Stimulated activated CD4-positive, alpha-beta T cell treated with anti-CD3 and anti-CD28 coated beads, TNF-alpha, amount 100 ng/mL, for 24 hours (primary cell): ENCODE results near the gene TNFRSF13B.
"Not testable (repeated sequence)": the region's sequence is repeated elsewhere in the genome, so short reads cannot be mapped to it uniquely, and the experiment has no call there.

ENCODE experiments used
- DNase-seq, 3 experiments: peaks; one replicate each; pipeline ENCODE4 v3.0.0-alpha.2; 2020; ENCODE audit warnings: low read depth in 3 of 3

TNFRSF13B gene

DNA sequence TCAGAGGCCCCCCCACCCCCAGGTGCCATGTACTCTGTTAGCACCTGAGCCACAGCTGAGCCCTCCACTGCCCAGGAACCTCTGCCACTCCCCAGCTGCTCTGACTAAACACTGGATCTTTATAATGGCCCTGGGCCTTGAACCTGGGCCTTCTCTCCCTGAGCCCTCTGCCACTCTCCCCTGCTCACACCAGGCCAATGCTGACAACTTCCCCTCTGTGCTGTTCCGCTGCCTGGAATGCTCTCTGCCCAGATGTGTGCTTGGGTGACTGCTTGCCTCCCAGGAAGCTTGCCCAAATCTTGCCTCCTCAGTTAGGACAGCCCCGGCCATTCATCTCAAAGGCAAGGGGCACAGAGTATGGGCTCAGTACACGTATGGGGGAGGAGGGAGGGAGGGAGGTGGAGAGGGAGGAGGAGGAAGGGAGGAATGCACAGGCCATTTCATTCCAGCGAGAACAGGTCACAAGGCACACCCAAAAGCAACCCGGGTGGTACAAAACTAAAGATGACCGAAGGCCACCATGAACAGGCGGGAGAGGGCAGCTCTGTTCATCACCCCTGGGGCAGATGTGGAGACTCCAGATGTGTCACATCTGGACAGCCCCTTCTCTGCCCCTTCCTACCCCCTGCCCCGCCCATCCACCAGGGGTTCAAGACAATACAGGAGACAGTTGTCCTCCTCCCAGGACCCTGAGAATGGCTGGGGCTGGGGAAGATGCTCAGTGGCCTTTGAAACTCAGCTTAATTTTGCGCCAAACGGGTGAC lies 15.3 kb upstream of the TNFRSF13B start:
- no peak for DNase-seq

- DNase-seq = no peak
These were observed 14.5 kb upstream of the TNFRSF13B start for GRCh38 chr17:16986391-16986790.

- no peak for DNase-seq
These were observed 10.0 kb upstream of the TNFRSF13B start for GRCh38 chr17:16981928-16982327.

GRCh38 chr17:16980813-16981731 lies 9.2 kb upstream of the TNFRSF13B start:
- no peak for DNase-seq

DNA sequence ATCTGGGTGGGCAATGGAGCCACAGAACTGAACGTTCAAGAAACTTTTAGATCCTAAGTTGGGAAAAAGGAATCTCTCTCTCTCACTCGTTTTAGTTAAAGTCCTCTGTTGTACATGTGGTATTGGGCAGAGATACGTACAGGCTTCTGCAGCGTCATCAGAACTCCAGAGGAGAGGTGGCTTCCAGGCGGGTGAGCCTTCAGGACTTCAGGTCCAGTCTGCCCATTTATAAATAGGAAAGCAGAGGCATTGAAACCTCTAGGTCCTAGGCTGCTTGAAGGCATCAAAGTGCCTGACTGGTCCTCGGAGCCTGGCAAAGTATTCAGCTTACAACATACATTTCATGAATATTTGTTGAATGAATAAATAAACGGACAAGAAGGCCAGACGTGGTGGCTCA lies 8.1 kb upstream of the TNFRSF13B start:
- DNase-seq = no peak

DNA sequence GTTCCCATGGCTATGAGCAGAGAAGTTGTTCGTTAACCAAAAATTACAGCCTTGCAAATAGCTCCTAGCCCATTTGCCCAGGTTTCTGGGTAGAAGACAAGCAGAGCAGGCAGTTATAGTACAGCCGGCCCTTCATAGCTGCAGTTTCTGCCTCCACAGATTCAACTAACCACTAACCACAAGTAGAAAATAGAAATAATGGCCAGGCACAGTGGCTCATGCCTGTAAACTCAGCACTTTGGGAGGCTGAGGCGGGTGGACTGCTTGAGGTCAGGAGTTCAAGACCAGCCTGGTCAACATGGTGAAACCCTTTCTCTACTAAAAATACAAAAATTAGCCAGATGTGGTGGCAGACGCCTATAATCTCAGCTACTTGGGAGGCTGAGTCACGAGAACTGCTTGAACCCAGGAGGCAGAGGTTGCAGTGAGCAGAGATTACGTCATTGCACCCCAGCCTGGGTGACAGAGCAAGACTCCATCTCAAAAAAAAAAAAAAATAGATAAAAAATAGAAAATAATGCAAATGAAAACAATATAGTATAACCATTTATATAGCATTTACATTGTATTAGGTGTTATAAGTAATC lies 7.4 kb upstream of the TNFRSF13B start:
- not testable (repeated sequence) for DNase-seq

- DNase-seq = no peak
These were observed 6.0 kb upstream of the TNFRSF13B start for GRCh38 chr17:16977932-16978331.

DNA sequence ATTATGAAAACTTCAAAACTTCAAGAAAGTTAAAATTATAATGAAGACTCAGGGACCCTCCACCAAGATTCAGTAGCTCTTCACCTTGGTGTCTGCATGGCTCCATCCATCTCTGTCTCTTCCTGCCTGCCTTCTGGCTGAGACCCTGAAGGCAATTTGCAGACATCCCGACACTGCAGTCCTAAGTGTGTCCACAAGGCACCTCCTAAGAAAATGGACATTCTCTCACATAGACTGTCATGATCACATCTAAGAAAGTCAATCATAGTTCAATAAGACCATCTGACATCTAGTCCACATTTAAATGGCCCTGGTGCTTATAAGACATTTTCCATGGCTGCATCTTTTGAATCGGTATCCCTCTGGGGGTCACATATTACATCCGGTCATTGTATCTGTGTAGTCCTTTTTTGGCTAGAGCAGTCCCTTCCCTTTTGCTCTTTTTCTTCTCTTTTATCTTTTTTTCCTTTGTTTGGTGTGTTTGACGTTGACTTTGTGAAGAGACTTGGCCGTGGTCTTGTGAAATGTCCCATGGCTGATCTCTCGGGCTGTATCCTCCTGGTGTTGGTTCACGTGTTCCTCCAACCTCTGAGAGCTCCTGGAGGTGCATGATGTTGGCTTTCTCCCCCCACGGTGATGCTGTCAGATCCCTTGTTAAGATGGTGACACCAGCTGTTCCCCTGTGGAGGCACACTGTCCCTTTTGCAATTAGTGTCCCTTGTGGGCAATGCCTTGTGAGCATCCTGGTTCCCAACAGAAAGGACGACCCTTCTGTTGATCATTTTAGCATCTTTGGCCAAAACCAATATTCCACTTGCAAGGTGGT lies 5.0 kb upstream of the TNFRSF13B start:
- DNase-seq = no peak

- DNase-seq = no peak
These were observed 4.1 kb upstream of the TNFRSF13B start for GRCh38 chr17:16975744-16976625.

- no peak for DNase-seq
These were observed 3.3 kb upstream of the TNFRSF13B start for GRCh38 chr17:16975277-16975651.

- DNase-seq = no peak
These were observed 2.8 kb upstream of the TNFRSF13B start for GRCh38 chr17:16974569-16975276.

DNA sequence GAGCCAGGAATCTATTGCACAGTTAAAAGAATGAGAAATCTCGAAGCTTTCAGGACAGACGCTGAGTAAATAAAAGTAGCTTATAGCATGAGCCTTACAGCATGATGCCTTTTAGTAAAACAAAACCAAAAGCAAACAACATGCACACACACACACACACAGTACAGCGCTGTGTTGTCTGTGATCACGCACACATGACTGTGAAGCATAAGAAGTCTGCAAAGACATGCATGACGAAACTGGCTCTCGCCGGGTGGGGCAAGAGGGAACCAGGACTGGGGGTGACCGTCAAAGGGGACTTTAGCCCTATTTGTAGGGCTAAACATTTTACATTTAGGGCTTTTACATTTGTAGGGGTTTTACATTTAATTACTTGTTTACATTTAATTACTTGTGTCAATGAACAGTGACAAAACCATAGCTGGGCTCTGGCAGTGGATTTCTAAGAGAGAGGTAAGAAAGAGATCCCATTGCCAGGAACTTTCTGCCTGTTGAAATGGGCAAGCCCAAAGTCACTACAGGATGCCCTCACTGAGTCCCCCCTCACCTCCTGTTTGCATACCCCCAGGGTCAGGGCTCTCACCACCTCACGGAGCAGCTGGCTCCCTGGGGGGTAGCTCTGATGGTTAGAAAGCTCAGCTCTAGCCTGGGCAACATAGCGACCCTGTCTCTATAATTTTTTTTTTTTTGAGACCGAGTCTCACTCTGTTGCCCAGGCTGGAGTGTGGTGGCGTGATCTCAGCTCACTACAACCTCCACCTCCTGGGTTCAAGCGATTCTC lies 2.0 kb upstream of the TNFRSF13B start:
- DNase-seq = no peak

DNA sequence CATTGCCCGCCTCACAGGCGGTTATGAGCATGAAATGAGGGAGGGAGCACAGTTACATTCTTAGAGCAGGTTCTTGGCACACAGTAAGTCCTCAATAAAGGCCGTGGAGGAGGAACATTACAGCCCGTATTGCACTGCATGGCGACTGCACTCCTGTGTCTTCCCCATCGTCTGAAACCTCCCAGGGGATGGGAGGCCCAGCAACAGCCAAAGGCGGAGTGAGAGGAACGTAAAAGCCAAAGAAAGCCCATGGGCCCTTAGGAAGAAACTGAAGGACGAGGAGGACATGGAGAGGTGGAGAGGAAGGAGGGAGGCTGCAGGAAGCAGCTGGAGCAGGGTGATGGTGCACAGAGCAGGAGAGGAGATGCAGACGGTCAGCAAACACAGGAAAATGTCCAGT lies 1.1 kb upstream of the TNFRSF13B start:
- DNase-seq = not testable (repeated sequence)

DNA sequence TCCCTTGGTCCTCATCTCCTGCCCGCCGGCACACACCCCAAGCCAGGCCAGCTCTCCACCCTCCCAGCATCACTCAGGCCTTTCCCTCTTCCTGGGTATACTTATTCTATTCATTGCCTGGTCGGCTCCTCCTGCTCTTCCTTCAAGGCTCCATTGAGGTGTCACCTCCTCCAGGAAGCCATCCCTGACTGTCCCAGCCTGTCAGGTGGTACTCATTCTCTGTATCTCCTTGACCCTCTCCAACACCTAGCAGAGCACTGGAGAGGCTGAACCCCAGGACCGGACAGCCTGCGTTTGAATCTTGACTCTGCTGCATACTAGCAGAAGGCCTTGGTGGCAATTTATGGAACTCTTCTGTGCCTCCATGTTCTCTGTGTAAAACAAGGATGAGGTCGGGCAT lies 428 bp upstream of the TNFRSF13B start:
- DNase-seq = no peak

- no peak for DNase-seq
These were observed 1.7 kb downstream of the TNFRSF13B start for GRCh38 chr17:16969931-16970906.

DNA sequence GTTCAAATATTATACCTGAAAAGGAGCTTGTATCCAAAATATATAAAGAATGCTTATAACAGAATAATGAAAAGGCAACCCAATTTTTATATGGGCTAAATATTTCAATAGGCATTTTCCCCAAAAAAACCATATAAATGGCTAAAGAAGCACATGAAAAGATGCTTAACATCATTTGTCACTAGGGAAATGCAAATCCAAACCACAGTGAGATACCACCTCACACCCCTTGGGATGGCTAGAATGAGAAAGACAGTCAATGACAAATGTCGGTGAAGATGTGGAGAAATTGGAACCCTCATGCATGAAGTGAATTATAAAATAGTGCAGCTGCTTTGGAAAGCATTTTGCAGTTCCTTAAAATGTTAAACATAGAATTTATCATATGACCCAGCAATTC lies 3.1 kb downstream of the TNFRSF13B start:
- DNase-seq = no peak

- no peak for DNase-seq
These were observed 9.1 kb downstream of the TNFRSF13B start for GRCh38 chr17:16962804-16963203.

GRCh38 chr17:16961792-16962191 lies 10.1 kb downstream of the TNFRSF13B start:
- DNase-seq = no peak
